HG03378 (cell line): ENCODE results near the gene SKOR2.

Source experiments
- ATAC-seq: cut with Tn5 transposase; IDR thresholded peaks from one replicate; pipeline ENCODE4 v1.9.1; 2021; ENCODE audit warnings: mild to moderate bottlenecking, moderate library complexity; ENCODE audit not compliant: unreplicated experiment

Gene SKOR2

GRCh38 chr18:47260120-47260923 lies 8.9 kb upstream of the SKOR2 start:
- ATAC-seq, result no peak

- no peak for ATAC-seq
Measured at GRCh38 chr18:47254341-47254939, 3.0 kb upstream of the SKOR2 start.

DNA sequence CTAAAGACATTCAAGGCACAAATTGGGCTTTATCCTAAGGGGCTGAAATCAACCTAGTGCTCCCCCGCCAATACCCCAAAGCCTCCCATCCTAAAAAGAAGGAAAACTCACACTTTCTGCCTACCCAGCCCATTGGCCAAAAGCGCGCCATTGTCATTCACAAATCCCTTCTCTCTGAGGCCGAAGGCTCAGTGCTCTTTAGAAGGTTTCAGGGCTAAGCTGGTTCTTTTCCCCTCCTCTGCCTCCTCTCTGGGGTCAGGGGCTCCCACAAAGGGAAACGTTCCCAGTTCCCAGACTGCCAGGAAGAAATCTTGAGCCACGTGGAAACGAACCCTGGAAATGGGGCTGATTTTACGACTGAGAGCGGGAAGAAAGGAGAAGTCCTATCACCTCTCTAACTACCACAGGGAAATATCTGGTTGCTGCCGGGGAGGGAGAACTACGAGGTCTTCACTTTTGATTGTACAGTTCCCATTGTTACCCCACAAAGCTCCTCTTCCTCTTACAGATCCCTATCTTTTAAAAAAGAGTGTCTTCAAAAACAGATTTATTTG lies 1.7 kb upstream of the SKOR2 start:
- no peak for ATAC-seq

DNA sequence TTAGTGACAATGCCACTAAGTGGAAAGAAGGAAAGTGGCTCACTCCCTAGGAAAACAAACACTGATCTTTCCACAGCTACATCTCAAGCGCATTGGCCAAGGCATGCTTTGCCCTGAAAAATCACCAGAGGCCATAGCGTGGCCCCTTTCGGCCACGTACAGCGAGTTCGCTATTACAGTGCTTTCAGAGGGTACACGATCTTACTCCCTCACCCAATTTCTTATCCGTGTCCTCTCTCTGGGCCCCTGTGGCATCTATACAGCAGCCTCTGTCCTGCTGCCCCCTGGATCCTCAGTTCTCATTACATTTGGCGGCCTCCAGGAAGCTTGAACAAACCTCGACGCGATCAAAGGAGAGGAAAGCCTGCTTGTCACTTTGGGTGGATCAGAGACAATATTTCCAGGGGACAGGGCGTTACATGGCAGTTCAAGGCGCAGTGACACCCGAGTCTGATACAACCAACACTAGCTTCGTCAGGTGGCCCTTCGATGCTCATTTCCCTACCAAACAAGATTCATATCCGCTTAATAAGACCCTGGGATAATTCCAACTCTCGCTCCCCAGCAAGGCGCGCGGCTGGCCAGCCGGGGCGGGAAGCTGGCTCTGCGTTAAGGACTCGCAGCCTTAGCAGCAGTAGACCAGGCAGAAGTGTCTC lies 941 bp downstream of the SKOR2 start:
- ATAC-seq, result no peak

DNA sequence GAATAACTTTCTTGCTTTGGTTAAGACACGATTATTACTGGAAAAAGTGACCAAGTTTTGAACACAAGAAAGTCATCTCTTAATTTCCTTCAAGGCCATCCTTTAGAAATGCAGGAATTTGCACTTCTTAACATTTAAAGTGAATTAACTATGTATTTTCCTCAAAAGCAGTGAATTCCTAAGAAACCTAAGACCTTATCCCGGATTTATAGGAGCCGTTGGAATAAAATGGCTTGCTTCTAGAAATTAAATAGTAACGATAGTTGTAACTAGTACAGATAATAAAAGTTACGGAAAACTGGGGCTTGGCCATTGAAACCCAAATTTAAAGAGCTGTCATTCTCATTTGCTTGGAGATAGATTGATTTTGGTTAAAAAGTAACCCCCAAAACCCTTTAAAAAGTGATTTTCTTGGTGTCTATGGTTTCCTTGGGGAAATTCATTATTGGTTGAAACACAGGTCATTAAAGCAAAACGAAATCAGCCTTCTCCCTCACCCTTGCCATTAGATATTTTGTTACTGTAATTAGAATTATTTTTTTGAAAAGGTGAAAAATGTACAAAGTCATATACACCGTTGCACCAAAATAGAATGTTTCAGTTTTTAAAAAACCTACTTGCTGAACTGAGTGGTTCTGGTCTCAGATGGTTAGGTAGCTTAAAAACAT lies 2.0 kb downstream of the SKOR2 start:
- ATAC-seq, result no peak

- ATAC-seq, result no peak
Measured at GRCh38 chr18:47248604-47249313, 2.7 kb downstream of the SKOR2 start.

DNA sequence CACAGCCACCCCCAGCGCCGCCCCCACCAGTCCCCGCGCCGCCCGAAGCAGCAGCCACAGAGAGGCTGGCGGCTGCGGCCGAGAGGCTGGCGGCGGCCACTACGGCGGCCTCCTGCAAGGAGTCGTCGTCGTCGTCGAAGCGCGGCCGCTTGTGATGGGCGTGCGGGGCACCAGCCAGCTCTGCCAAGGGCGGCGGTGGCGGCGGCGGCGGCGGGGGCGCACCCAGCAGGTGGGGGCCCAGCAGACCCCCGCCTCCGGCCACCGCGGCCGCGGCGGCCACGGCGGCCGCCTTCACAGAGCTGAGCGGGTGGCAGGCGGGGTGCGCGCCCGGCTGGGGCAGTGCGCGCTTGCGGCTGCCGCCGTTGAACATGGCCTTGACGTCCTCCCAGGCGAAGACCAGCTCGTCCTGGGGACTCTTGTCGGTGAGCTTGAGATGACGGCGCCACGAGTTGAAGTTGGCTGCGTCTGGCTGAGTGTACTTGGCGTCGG lies 3.3 kb downstream of the SKOR2 start:
- ATAC-seq, result no peak

GRCh38 chr18:47247416-47248114 lies 3.9 kb downstream of the SKOR2 start:
- ATAC-seq, result no peak

- no peak for ATAC-seq
Measured at GRCh38 chr18:47247036-47247415, 4.4 kb downstream of the SKOR2 start.

DNA sequence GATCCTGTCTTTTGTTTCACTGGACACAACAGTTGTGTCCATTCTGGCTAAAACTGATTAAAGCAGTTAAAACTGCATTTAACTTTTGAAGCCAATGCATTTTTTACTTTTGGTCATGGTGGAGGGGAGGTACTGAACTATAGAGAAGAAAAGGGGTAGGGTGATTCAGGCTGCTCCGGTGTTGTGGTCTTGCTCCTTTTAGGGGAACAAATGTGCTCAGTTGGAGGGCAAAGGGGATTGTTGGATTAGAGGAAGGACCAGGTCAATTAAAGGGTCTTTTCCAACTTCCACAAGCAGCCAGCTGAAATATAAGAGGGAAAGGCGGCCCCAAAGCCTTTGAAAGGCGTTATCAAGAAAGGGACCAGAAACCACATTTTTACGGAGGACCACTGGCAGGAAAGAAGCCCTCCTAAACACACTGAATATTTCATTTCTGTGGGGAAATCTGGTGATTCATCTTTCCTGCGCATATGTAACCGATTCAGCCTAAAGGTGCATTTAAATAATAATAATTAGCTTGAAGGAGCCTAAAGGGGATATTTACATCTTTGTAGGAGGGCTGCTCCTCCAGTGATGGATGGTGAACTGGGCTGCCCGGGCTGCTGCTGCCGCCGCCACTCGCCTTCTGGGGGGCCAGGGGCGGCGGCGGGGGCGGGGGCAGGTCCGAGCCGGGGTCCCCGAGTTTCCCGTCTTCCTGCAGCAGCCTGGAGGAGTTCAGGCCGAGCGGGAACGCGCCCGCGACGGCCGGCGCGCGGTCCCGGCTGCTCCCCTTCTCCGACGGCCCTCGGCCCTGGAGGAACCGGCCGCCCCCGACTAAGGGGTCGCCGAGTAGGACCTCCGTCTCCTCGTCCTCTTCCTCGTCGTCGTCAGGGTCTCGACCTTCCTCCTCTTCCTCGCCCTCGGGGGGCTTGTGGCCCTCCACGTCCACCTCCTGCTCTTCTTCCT lies 5.2 kb downstream of the SKOR2 start:
- ATAC-seq, result no peak

DNA sequence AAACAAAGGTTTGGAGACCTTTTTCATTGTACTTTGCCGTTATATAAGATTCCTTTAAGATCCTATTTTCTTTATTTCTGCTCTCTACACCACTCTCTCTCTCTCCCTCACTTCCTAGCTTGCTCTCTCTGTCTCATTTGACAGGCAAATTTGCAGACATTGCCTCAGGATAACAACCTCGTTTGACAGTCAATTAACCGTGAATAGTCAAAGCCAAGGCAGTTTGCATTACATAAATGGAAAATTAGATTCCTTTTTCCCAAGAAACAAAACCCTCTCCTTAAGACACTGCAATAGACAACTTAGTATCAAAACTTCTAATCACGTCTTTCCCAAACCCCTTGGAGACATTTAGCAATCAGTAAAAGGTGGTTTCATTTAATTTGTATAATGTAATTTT lies 7.4 kb downstream of the SKOR2 start:
- no peak for ATAC-seq

- no peak for ATAC-seq
Measured at GRCh38 chr18:47235096-47235495, 16.4 kb downstream of the SKOR2 start.

- no peak for ATAC-seq
Measured at GRCh38 chr18:47226660-47227059, 24.8 kb downstream of the SKOR2 start.

DNA sequence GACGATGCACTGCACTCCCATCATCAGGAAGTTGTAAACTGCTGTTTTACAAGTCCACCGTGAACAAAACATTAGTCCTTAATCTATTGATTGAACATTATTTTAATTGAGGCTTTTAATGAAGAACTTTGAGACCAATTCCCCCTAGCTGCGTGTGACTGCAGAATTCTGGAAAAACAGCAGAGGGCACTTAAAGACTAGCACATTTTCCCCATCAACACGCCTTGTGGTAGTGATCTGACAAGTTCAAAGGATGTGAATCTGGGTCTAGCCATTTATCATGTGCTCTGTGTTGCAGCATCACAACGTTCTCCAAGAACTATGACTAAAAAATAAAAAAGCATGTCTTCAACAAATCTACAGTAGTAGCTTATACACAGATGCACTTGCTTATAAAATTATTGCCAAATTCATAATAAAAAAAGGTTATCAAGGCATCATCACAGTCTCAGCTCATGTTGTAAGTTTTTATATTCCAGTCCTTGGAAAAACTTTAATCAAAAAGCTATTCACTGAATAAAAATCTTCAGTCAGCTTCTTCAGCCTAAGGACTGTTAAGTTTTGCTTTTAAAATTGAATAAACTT lies 35.8 kb downstream of the SKOR2 start:
- ATAC-seq, result no peak

- ATAC-seq, result no peak
Measured at GRCh38 chr18:47209171-47209570, 42.3 kb downstream of the SKOR2 start.

DNA sequence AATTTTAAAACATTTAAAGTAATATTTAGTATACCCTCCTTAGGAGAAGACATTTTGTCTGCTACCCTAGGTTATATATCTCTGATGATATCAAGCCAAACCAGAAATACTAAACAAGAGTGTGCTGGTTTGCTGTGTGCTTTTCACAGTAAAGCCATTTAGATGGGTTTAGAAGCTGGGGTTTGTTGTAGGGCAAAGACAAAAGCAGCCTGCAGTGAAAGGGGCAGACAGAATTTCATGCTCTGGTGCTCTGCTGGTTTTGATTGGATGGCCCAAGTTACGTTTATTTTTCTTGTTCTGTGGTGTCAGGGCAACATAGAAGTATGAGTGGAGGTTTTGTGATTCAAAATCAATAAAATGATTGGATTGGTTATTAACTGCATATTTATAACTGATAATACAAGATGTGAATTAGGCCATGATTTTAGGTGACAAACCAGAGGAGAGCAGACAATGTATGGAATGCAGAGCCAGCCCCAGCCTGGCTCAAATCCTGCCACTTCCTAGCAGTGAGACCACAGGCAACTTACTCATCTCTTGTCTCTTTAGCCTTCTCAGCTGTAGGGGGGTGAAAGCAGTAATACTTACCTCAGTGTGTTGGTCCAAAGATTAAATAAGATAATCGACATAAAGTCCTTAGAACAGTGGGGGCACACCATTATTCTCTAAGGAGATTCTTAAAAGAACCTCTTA lies 44.4 kb downstream of the SKOR2 start:
- no peak for ATAC-seq

- no peak for ATAC-seq
Measured at GRCh38 chr18:47204908-47205522, 46.4 kb downstream of the SKOR2 start.
